ENCODE results near the gene USB1.
"Not testable (repeated sequence)": the region's sequence is repeated elsewhere in the genome, so short reads cannot be mapped to it uniquely, and the experiment has no call there.

Gene USB1

DNA sequence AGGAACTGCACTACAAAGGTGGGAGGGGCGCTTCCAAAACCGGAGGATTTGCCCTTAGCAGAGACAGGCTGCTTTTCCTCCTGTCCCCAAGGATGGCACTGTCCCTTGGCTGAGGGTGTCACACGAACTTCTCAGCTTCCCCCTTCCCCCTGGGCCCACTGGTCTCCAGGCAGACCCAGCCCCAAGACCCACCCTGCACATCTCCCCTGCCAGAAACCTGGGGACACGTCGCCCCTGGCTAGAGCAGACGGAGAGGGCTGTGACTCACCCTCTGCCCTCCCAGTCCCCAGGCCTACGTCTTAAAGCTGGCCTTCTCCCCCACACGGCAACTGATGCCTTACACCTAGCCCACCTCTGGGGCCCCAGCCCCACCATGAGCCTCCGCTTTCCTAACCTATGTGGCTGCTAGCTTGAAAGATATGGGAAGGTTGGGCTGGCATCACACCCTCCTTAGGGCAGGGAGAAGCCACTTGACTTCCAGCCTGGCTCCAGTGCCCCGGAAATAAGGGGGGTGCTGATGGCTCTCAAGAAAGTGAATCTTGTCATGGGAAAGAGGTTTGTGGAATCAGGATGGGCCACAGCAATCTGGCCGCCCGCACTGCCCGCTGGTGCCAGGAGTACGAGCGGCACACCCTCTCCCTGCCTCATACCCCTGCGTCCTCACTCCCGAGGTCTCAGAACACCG, 5.3 kb upstream of the USB1 start:
- no peak for DNase-seq

DNA sequence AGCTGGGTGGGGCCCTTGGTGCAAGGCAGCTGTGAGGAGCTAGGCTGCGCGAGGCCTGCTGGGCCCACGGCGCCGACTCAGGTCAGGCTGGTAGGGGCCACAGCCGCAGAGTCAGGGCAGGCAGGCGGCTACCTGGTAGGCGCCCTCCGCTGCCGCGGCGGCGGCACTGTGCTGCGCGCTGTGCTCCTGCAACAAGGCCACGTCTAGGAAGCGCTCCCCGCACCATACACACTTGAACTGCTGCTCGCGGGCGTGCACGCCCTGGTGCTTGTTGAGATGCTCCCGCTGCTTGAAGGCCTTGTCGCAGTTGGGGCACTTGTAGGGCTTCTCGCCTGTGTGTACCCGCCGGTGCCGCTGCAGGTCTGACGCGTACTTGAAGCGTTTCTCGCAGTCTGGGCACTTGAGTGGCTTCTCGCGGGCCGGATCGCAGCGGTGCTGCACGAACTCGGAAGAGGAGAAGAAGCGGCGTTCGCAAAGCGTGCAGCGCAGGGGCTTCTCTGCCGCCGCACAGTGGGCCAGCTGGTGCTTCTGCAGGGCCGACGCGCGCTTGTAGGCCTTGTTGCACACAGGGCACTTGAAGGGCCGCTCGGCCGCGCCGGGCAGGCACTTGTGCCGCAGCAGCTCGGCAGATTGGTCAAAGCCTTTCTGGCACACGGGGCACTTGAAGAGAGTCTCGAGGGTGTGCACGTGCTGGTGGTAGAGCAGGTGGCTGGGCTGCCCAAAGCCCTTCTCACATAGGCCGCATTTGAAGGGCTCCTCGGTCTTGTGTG, 4.6 kb upstream of the USB1 start:
- DNase-seq: no peak

DNA sequence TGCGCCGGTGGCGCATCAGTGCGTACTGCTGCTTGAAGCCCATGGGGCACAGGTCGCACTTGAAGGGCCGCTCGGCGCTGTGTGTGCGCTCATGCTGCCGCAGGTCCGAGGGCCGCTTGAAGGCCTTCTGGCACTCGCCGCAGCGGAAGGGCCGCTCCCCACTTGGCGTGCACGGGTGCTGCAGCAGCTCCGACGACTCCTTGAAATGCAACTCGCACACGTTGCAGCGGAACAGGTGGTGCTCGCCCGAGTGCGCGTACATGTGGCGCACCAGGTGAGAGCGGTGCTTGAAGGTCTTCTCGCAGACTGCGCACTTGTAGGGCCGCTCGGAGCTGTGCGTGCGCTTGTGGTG, 4.1 kb upstream of the USB1 start:
- no peak for DNase-seq

DNA sequence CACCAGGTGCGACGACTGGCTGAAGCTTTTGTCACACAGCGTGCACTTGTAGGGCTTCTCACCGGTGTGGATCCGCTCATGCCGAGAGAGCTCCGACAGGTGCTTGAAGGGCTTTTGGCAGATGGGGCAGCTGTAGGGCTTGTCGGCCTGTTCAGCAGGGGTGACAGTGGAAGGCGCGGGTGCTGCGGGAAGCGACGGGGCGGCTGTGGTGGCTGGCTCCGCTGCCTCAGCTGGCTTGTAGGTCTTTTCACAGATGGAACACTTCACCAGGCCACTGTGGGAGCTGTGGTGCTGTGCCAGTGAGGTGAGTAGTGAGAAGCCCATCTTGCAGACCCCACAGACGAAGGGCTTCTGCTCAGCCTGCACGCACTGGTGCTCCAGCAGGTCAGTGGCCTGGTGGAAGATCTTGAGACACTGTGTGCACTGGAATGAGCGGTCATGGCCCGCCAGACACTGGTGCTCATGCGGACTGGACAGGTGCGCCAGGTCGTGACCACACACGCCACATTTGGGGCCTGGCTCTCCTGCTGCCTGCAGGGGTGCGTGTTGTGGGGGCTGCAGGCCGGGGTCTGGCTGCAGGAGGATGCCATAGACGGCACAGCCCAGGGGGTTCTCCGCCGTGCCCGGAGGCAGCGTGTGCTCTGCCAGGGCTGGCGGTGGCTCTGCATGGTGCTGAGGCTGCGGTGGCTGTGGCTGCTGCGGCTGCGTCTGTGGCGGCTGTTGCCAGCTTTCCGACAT, 3.5 kb upstream of the USB1 start:
- DNase-seq: no peak

DNA sequence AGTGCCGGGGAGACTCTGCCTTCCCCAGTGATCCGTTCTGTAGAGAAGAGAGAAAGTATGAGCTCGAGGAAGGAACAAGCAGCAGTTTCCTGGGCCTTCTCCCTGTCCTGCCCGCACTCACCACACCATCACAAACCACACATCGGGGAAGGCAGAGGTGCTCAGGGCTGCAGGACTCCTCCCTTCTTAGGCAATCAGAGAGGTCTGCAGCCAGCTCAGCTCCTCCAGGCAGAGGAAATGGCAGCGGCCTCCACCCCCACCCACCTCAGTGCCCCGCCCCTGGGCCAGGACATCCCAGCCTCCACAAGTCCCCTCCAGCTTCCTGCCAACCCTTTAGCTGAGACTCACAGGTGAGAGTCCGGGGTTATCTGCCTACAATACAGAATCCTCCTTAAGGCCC, 2.7 kb upstream of the USB1 start:
- peak; percentile 75 for DNase-seq

DNA sequence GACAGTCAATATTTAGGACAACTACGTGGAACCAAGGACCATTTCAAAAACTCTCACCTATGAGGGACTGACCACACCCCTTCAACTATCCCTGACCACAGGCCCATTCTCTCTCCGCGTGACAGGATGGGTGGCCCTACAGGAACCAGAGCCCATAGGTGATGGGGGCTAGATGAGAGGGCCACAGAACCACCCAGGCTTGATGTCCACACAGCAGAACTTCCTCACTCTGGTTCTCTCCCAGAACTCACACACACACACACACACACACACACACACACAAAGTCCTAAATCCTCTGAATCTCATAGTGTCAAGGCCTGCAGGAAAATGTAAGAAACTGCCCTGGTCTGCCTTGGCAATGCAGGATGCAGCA, 2.2 kb upstream of the USB1 start:
- DNase-seq: peak; percentile 33

DNA sequence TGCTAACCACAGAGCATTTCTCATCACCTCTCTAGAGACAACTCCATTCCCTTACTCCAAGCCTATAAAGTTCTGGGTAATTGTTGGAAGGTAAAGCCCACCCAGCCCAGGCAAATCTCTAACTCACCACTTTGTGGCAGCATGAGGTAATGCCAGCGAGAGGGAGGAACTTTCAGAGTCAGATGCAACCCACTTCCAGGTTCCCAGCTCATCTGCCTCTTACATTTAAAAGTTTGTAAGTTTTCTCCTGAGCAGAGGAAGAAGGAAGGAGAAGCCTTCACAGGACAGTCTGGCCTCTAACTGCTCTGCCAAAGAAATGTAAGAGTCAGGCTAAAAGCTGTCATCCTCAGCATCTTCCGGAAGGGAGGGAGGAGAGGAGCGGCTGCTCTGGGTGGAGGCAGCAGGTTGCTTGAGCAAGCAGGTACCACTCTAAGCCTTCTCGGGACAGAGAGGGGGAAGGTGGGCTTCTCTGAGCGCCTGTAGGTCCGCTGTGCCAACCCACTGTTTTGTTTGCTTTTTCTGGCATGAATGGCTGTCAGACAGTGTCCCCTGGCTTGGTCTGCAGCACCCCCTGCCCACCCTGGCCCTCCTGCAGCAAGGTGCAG, 1.7 kb upstream of the USB1 start:
- DNase-seq: peak; percentile 49

DNA sequence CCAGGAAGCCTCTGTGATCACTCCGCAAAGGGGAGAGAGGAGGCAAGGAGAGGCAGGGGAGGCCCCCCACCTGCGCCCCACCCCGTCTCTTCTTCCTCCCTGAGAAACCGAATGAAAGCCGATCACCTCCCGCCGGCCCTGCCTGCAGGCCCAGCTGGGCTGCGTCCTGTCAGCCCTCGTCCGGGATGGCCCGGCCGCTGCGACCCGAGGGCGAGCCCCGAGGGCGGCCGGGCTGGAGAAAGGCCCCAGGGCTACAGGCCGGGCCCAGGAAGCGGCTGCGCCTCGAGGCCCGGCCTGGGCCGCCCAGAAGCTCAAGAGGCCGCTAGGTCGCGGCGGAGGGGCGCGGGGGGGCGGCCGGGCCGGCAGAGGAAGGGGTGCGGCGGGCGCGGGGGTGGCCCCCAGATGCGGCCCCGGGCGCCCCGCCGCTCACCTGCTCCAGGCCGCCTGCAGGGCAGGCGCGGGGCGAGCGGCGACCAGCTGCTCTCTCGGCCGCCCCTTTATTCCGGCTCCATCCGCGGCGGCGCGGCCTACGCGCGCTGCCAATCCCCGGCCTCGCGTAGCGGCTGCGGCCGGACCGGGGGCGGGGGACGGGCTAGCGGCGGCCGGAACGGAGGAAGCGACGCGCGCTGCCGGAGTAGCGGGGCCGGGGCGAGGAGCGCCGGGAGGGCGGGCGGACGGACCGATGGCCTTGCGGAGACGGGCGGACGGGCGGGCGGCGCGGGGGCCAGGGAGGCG, 1.1 kb upstream of the USB1 start, which contains the start of gene ZNF319:
ZNF319 (minus strand) TSS at position 702 of the 735 bp plus-strand sequence. CDS start 2,407 bp downstream, outside the sequence.
- peak; percentile 8 for DNase-seq

DNA sequence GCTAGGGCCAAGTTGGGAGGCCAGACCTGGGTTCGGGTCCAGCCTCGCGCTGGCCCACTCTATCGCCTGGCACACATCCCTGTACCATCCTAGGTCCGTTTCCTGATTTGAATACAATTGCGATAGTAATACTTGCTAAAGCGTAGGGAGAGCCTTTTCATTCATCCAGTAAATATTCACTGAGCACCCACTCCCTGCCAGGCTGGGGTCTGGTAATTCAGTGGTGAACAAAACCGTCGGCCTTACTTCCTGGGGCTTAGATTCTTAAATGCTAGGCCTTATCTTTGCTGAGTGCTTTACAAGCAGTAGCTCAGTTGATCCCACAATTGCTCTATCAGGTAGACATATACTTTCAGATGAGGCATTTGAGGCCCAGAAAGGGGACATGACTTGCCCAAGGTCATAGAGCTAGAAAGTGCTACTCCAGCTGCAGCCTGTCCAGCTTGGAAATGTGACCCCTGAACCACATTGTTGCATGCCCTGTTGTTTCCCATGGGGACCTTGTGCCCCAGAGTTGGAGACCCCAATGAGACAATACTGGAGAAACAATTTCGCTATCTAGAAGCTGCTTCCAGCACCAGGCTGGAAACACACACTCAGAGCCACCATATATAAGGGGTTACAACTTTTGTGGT, 691 bp downstream of the USB1 start:
- no peak for DNase-seq

DNA sequence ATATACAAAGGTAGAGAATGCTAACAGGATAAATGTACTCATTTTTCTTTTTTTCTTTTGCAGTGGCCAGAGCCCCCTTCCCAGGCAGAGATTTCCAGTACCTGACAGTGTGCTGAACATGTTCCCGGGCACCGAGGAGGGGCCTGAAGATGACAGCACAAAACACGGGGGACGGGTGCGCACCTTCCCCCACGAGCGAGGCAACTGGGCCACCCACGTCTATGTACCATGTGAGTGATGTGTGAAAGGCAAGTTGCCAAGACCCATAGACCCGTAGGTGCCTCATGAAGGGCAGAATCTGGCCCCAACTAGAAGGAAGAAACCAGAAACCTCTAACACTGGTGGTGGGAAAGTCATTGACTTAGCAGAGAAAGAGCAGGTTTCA, 1.2 kb downstream of the USB1 start:
- no peak for DNase-seq

DNA sequence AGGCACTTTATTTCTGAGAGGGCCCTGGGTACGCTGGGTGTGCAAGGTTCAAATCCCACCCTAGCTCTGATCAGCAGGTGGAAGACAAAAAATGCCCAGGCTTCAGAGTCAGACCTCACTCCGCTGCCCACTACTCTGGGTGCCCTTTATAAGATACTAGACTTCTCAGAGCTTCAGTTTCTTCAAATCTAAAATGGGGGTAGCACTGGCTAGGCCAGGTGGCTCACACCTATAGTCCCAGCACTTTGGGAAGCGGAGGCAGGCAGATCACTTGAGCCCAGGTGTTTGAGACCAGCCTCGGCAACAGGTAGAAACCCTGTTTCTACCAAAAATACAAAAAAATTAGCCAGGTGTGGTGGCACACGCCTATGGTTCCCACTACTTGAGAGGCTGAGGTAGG, 1.7 kb downstream of the USB1 start:
- DNase-seq: no peak

DNA sequence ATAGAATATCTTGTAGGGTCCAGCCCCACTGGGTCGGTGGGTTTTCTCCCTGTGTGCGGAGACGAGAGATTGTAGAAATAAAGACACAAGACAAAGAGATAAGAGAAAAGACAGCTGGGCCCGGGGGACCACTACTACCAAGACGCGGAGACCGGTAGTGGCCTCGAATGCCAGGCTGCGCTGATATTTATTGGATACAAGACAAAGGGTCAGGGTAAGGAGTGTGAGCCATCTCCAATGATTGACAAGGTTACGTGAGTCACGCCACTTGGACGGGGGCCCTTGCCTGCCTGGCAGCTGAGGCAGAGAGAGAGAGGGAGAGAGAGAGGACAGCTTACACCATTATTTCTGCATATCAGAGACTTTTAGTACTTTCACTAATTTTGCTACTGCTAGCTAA, 3.5 kb downstream of the USB1 start:
- DNase-seq: not testable (repeated sequence)

DNA sequence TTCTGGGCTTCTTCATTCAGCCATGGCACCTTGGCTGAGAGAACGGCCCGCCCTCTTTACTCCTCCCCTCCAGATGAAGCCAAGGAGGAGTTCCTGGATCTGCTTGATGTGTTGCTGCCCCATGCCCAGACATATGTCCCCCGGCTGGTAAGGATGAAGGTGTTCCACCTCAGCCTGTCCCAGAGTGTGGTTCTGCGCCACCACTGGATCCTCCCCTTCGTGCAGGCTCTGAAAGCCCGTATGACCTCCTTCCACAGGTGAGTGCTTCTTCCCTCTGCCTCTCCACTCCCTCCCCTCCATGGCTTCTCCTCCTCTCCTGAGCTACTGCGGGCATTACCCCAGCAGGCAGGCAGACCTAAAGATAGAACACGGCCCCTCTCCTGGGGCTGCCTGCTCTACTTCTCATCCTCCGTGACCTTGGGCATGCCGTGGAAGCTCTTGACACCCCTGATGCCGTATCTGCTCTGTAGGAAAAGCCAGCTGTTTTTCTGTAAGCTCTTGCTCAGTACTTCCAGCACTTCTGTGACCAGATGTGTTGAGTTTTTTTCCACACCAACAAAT, 8.7 kb downstream of the USB1 start:
- DNase-seq: no peak

DNA sequence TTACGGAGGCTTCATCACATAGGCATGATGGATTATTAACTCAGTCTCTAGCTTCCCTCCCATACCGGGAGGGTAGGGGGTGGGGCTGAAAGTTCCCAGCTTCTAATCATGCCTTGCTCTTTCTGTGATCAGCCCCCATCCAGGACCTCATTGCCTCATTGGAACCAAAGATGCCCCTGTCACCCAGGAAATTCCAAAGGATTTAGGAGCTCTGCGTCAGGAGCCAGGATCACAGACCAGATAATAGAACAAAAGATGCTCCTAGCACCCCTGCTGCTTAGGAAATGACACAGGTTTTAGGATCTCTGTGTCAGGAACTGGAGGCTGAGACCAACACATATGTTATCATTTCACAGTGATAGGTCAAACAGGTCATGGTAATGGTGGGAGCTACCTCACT, 9.7 kb downstream of the USB1 start:
- DNase-seq: no peak

DNA sequence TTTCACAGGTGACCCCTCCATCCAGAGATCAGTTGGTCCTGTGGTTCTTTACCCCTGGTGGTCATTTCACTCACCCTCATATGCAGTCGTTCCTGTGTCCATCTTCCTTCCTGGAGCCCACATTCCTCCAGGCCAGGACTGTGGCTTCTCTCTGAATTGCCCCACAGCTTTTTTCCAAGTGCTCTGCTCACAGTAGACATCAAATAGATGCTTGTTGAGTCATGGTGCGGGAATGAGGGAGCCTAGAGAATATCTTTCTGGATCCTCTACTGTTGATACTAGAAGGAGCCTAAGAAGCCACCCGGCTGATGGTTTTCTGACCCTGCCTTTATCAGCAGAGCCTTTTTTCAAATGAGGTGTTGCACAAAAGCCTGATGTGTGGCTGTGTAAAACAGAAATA, 10.4 kb downstream of the USB1 start:
- no peak for DNase-seq

DNA sequence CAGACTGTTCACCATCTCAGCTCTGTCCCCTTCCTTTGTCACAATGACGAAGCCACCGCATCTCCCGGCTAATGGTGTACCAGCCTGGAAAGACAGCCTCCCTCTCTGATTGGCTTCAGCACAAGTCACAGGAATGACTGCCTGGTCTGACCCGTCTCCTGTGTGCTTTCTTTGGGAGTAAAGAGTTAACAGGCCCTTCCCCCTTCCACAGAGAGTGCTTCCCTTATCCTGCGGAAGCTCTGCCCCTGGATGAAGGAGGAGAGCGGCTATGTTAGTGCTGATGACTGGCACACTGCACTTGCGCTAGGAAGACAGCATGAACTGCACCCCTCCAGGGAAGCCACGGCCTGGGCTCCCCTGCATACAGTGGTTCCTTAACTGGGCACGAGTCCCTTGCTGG, 11.3 kb downstream of the USB1 start:
- DNase-seq: no peak

DNA sequence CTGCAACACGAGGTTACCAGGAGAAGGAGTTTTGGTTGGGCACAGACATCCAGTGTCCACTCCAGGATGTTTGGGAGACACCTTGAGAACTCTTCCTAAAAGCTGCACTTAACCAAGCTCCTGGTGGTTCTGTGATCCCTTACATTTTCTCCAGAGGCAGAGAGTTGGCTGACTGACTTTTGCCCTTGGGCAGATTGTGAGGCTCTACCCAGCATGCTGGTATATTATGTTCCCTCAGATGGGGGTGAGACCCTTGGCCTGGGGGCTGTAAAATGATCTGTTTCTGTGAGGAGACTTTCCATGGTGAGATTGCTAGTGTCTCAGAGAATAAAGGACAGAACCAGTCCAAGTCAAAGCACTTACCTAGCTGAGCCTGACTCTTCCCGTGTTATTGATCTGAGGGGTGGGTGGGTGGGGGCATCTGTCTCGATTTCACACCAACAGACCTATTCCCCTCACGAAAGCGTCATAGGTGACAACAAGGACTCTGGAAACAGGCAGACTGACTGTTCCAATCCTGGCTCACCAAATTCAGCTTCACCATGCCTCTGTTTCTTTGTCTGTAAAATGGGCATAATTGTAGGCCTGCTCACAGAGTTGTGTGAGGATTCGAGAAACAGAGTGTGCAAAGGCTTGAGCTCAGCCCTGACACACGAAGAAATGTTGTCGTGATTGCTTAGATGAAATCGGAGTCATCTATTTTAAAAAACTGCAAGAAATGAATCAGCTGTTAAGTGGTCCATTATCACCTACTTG, 12.2 kb downstream of the USB1 start:
- no peak for DNase-seq

DNA sequence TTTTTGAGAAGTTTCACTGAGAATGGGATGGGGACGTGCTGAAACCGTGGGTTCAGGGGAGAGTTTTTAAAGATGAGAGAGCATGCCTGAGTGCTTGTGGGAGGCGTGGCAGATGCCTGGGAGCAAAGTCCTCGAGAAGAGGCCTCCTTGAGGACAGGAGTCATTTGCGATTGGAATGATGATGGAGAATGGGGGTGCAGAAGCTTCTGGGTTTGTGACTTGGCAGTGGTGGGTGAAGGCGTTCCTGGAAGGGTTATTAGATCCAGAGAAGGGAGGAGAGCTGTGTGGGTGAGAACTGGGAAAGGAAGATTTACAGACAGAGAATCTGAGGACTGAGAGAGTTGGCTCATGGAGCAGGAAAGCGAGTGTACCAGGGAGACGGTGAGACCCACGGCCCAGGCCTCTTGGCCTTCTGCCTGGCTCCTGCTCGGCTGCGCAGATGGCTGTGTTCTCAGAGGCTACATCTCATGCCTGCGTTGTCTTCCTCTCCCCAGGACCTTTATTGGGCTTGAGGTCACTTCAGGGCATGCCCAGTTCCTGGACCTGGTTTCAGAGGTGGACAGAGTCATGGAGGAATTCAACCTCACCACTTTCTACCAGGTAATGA, 15.7 kb downstream of the USB1 start:
- DNase-seq: no peak

DNA sequence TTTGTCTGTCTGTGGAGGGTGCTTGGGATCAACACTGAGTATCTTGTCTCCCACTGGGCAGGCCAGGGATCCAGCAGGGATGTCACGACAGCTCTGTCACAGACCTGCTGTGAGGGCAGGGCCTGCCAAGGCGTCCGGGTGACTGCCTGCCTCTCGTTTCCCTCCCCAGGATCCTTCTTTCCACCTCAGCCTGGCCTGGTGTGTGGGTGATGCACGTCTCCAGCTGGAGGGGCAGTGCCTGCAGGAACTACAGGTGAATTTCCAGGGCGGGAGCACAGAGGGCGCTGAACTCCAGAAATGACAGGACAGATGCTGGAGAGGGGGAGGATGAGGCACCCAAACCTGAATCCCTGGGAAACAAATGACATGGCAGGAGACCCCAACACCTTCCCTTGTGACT, 17.6 kb downstream of the USB1 start:
- no peak for DNase-seq

DNA sequence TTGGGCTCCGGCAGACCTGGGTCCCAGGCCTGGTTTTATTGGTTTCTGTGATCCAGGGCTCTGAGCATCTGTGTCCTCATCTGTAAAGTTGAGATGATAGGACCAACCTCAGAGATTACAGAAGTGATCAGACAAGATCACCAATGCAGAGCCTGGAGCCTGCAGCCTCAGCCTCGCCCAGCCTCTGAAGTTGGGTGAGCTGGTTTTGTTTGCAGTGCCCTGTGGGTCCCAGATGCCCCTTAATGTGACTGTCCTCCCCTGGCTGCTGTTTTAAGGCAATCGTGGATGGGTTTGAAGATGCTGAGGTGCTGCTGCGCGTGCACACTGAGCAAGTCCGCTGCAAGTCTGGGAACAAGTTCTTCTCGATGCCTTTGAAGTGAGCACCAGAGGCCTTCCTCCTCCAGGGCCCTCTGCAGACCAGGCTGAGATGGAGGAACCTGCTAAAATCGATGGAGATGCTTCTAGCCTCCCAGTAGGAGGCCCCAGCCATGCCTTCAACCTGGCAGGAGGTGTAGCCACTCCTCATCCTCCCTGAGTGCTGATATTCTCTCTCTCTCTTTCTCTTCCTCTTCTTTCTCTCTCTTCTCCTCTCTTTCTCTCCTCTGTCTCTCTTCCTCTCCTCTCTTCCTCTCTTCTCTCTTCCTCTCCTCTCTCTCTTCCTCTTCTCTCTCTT, 18.8 kb downstream of the USB1 start:
- DNase-seq: no peak
